DMS79 treated with DMSO at 0.1 percent for 48 hours (cell line): ENCODE measurements around the gene RBP5.
"Not testable (repeated sequence)": the region's sequence is repeated elsewhere in the genome, so short reads cannot be mapped to it uniquely, and the experiment has no call there.

Source experiments
- DNase-seq: peaks from one replicate; lab custom pipeline; 2025; lab: John Stamatoyannopoulos, UW

The RBP5 gene

GRCh38 chr12:7122811-7123769, 5.6 kb downstream of the RBP5 start:
- no peak for DNase-seq

GRCh38 chr12:7121324-7121723, 7.4 kb downstream of the RBP5 start:
- no peak for DNase-seq

GRCh38 chr12:7120166-7120565, 8.5 kb downstream of the RBP5 start:
- no peak for DNase-seq

- DNase-seq = no peak
Observed at GRCh38 chr12:7118881-7119280, 9.8 kb downstream of the RBP5 start.

GRCh38 chr12:7117670-7118069, 11.0 kb downstream of the RBP5 start:
- no peak for DNase-seq

- DNase-seq = no peak
Observed at GRCh38 chr12:7116916-7117315, 11.8 kb downstream of the RBP5 start.

- no peak for DNase-seq
Observed at GRCh38 chr12:7116196-7116595, 12.5 kb downstream of the RBP5 start.

- DNase-seq = no peak
Observed at GRCh38 chr12:7114851-7115250, 13.8 kb downstream of the RBP5 start.

- DNase-seq = no peak
Observed at GRCh38 chr12:7114008-7114407, 14.7 kb downstream of the RBP5 start.

GRCh38 chr12:7113389-7113871, 15.3 kb downstream of the RBP5 start:
- DNase-seq = peak; percentile 60

GRCh38 chr12:7112041-7112440, 16.6 kb downstream of the RBP5 start:
- no peak for DNase-seq

- no peak for DNase-seq
Observed at GRCh38 chr12:7110661-7111060, 18.0 kb downstream of the RBP5 start.

GRCh38 chr12:7109572-7109920, 19.1 kb downstream of the RBP5 start:
- DNase-seq = no peak

GRCh38 chr12:7108796-7109571, 19.7 kb downstream of the RBP5 start, which contains the start of gene C1RL:
TSS of gene C1RL (minus strand) at chr12:7109214. CDS start at chr12:7109180, 34 bp downstream.
- DNase-seq = peak; percentile 81

GRCh38 chr12:7108003-7108795, 20.5 kb downstream of the RBP5 start:
- peak; percentile 77 for DNase-seq

GRCh38 chr12:7107636-7108002, 21.1 kb downstream of the RBP5 start:
- DNase-seq = peak; percentile 17

- not testable (repeated sequence) for DNase-seq
Observed at GRCh38 chr12:7107181-7107580, 21.5 kb downstream of the RBP5 start.

- no peak for DNase-seq
Observed at GRCh38 chr12:7106082-7106481, 22.6 kb downstream of the RBP5 start.

- DNase-seq = no peak
Observed at GRCh38 chr12:7103837-7104584, 24.7 kb downstream of the RBP5 start.

- no peak for DNase-seq
Observed at GRCh38 chr12:7102582-7102981, 26.1 kb downstream of the RBP5 start.

- DNase-seq = no peak
Observed at GRCh38 chr12:7101694-7102131, 27.0 kb downstream of the RBP5 start.
